Large intestine (tissue), 1 donor: ENCODE results near the gene ZNF501. TPM values are rescaled to one million over a fixed set of nuclear protein-coding genes. Genes with fewer than 3 reads are reported as not detected.

Experiments
- polyA plus RNA-seq: library from polyadenylated mRNA; unstranded; fragments of 120-200 nt; gene quantifications from one replicate; pipeline ENCODE4 v1.2.1, GENCODE V29; 2013

The ZNF501 gene
- polyA plus RNA-seq, 1 donor: 6.1 TPM

Other genes with a start within 250 kb of the ZNF501 start
- 8.4 TPM for gene ZKSCAN7, start 174.4 kb upstream of the ZNF501 start, polyA plus RNA-seq
- gene ZNF660, start 144.7 kb upstream of the ZNF501 start, polyA plus RNA-seq: 5.7 TPM
- 22.1 TPM for gene ZNF197, start 104.6 kb upstream of the ZNF501 start, polyA plus RNA-seq
- 7.7 TPM for gene ZNF35, start 80.9 kb upstream of the ZNF501 start, polyA plus RNA-seq
- gene ZNF502, start 17.0 kb upstream of the ZNF501 start, polyA plus RNA-seq: 9.9 TPM
- gene KIAA1143, start 32.0 kb downstream of the ZNF501 start, polyA plus RNA-seq: 28.6 TPM
- 7.6 TPM for gene KIF15, start 32.2 kb downstream of the ZNF501 start, polyA plus RNA-seq
- 17.1 TPM for gene TMEM42, start 132.3 kb downstream of the ZNF501 start, polyA plus RNA-seq
- 0.04 TPM for gene TGM4, start 145.0 kb downstream of the ZNF501 start, polyA plus RNA-seq
- 77.2 TPM for gene ZDHHC3, start 246.5 kb downstream of the ZNF501 start, polyA plus RNA-seq
- 38.1 TPM for gene EXOSC7, start 246.6 kb downstream of the ZNF501 start, polyA plus RNA-seq